GM19438 (cell line): ENCODE results near the gene CCDC92B.

Experiments used
- ATAC-seq: cut with Tn5 transposase; IDR thresholded peaks from one replicate; pipeline ENCODE4 v1.9.1; 2021; ENCODE audit warnings: low read depth; ENCODE audit not compliant: unreplicated experiment

The CCDC92B gene

DNA sequence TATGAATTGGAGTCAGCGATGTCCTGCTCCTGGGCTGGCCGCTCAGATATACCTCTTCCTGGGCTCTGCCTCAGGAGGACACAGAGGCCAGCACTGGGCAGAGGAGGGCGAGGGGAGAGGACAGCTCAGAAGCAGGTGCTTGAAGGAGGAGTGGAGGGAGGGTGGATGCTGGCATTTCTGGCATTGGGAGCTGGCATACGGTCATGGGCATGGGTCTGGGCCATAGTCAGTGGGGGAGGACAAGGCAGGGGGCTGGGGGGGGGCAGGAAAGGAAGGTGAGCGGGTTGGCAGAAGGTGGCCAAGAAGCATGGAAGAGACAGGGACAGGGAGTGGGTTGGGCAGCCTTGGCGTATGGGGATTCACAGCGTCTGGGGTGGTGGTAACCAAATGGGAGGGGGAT, 30.1 kb upstream of the CCDC92B start:
- ATAC-seq: no peak

DNA sequence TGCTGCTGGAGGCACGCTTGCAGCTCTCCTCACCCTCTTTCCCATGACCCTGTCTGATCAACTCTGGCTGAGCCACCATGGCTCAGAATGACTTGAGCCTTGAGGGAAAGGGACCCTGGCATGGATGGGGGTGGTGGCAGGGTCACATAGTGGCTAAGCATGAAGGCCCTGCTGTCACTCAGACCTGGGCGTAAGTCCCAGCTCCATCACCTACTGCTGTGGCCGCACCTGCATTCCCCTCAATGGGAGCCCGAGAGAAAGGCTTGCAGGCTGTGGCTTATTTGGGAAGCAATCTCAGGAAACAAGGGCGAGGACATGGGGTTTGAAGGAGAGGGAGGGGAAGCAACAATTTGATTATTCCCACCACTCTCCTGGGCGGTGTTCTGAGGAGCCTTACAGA, 29.0 kb upstream of the CCDC92B start:
- ATAC-seq: no peak

DNA sequence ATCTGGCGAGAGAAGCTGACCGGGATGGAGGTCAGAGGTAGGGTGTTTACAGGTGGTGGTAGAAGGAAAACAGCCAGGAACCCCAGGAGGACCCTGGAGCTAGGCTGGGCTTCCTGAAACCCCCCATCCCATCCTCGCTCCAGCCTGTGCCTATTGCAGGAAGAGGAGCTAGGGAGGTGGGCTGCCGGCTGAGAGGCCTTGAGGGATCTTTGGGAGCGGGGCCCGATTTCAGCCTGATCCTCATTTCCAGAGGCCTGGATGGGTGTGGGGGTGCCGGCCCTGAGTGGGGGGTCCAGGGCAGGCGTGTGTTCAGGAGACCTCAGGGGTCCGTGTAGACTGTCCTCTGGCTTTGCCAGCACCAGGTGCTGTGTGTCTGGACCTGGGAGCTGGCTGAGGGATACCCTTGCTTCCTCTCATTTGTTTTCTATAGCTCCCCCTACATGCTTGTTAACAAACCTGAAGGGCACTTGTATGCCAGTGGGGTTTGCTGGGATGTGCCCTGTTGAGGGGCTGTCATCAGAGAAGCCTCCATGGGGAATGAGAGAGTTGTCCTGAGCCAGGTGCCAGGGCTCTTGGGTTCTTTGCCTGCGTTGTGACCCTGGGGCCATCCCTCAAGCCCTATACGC, 27.9 kb upstream of the CCDC92B start:
- ATAC-seq: no peak

DNA sequence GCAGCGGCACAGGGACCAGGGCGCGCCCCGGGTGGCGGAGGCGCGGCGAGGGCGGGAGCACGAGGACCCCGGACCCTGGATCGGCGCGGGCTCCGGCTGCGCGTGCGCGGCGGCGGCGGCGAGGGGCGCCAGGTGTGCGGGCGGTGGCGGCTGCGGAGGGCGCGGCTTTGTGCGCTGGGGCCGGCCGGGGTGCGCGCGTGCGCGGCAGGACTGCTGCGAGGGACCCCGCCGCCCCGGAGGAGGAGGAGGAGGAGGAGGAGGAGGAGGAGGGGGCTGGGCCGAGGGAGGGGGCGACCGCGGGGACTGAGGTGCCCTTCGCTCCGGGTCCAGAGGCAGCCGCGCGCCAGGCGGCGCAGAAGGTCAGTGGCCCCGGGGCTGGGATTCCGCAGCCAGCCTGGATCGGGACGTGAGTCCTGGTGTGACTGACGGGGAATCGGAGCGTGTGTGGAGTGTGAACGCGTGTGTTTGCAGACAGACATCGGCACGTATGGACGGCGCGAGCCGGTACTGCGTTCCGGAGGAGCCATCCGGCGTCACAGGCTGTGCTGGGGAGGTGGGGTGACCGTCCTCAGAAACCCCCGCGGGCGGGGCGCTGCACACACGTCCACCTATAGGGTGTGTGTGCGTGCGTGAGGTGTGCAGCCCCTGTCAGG, 27.3 kb upstream of the CCDC92B start:
- ATAC-seq: no peak

DNA sequence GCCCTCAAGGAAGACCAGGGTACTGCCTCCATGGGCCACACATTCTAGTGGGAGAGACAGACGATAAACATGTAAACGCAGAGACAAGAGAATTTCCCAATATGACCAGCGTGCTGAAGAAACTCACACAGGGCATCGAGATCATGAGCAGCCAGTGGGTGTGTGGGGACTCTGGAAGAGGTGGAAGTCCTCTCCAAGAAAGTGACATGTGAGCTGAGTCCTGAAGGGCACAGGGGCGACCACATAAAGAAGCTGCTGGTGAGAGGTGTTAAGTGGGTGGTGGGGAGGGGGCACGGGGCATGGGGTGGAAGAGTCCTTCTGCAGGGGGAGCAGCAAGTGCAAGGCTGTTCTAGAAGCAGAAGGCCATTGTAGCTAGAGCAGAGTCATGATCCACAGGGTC, 25.8 kb upstream of the CCDC92B start:
- no peak for ATAC-seq

DNA sequence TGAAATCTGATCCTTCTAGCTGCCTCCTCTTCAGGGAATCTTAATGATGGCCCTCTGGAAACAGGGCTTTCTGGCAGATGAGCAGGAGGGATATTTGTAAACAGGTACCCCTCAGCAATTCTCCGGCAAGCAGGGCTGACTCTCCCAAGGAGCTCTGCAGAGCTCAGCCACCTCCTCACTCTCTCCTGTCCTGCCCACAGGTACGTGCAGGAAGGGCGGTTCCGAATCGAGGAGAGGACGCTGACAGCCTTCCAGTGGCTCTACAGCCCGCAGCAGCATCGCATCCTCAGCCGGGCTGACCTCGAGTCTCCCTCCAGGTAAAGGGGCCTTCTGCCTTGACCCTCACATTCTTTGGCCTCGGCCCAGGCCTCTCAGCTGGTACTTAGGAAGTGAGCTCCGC, 20.7 kb upstream of the CCDC92B start:
- ATAC-seq: no peak

DNA sequence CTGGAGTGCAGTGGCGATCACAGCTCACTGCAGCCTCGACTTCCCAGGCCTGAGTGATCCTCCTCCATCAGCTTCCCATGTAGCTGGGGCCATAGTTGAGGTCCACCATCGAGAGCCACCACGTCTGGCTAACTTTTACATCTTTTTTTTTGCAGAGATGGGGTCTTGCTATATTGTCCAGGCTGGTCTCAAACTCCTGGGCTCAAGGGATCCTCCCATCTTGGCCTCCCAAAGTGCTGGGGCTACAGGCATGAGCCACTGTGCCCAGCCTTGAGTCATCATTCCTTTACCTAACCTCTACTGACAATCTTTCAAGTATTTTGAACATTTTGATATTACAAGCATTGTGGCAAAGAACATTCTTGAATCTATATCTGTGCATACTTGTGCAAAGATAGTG, 9.4 kb upstream of the CCDC92B start:
- ATAC-seq: no peak

DNA sequence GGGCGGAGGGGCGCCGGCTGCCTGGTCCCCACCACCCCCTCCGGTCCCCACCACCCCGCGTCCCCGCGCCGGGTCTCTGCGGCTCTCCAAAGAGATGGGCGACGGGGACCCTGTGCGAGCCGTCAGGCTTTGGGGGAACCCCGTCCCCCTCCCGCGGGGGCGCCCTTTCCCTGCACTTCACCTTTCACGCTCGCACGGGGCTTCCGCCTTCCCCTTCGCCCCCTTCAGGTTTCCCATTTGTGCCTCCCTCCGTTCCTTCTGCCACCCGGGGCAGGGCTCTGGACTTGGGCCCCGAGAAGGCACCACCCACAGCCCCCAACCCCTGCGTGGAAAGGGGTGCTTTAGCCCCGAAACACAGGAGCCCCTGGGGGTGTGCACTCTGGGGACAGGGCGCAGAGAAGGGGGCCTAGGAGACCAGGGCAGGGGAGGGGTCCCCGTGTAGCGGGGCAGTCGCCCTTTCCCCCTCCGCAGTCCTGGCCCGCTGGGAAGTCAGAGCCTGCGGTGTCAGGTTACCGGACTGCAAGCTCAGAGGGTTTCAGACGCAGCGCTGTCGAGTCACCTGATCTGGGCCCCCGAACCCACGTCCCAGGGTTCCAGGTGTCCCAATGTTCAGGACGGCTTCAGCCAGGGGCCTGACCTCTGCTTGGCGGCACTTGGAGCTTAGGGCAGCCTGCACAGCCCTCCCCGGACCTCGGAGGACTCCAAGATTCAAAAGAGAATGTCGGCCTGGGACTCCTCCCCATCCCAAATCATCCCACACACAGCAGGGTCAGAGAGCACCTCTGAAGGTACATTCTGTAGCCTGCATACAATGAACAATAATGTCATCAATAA, 6.7 kb upstream of the CCDC92B start:
- no peak for ATAC-seq

DNA sequence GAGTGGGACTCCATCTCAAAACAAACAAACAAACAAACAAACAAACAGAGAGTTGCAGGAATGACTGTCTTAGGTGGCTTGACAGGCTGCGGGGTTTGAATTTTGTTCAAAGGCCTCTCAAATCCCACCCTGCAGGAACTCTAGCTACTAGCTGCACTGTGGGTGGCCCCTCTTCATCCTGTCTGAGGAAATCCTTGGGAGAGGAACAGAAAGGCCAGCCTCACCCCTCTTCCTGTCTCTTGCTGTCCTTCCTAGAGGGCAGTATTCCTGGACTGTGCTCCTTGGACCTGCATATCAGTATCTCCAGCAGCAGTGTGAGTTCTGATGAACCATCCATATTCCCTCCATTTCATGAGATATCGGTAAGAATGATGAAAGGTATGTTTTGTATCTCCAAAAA, 2.0 kb upstream of the CCDC92B start:
- ATAC-seq: no peak

DNA sequence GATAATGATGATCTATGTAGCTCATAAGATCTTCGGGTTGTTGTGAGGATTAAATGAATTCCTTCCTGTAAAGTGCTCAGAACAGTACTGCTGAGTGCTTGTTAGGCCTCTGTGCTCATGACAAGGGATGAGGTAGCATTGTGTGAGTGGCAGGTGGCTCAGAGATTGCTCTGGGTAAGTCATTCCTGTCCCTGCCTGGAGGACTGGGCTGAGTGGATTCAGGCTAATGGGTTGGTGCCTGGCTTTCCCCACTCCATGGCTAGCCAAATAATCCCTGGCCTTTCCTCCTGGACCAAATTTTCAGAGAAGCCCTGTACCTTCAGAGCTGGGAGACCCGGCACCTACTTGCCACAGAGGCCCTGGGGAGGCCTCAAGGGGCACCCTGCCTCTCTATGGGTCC, 1.3 kb upstream of the CCDC92B start:
- ATAC-seq: no peak

DNA sequence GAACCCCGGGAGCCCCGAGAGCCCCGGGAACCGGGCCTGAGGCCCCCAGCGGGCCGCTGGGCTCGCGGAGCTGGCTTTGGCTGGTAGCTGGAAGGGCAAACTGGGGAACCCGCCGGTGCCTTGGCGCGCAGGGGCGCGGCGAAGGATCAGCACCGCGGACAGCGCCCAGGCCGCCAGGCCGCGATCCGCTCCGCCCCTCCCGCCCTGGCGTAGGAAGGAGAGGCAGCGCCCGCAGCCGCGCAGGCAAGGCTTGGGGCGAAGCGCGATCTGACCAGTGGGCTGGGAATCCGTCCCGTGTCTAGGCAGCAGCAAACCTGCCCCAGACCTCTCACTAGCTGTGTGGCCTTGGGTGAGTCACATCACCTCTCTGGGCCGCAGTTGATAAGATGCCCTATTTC, 331 bp upstream of the CCDC92B start:
- ATAC-seq: no peak

DNA sequence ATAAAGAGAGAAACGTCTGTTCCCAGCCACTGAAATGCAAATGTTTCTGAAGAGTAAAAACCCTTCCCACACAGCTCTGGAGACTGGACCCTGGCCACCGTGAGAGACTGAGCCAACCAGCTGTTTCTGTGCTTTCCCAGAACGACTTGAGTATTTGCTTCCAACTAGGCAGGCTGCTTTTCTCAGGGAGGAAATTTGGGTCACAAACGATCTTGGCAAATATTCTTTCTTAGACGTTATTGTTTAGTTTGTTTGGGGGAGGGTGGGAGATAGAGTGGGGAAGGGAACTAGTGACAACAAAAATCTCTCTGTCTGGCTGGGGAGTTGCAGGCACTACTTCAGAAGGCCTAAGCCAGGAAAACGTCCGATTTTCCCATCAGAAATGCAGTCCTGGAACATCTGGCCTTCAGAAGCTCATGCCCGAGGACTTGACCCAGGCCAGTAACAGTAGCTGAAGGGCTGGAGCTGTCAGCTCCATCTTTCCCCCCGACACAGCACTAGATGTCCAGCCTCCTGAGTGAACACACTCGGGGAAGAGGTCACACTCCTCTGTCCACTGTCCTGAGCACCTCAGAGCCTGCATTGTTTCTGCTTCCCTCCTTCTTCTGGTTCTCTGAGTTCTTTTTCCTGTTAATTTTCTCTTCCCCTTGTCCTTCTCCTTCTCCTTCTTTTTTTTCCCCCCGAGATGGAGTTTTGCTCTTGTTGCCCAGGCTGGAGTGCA, 4.0 kb downstream of the CCDC92B start:
- no peak for ATAC-seq

DNA sequence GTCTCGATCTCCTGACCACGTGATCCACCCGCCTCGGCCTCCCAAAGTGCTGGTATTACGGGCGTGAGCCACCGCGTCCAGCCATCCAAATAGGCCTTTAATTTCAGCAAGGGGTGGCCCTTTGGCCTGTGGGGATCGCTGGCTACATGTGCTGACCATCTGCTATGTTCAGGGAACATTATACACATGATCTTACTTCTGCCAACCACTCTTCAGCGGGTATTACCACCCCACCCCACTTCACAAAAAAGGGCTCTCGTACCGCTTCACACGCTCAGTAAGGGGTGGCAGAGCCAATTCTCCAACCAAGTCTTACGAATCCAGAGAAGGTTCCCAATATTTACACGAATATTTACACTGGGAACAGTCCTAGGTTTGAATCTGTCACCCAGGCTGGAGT, 11.8 kb downstream of the CCDC92B start:
- ATAC-seq: no peak

DNA sequence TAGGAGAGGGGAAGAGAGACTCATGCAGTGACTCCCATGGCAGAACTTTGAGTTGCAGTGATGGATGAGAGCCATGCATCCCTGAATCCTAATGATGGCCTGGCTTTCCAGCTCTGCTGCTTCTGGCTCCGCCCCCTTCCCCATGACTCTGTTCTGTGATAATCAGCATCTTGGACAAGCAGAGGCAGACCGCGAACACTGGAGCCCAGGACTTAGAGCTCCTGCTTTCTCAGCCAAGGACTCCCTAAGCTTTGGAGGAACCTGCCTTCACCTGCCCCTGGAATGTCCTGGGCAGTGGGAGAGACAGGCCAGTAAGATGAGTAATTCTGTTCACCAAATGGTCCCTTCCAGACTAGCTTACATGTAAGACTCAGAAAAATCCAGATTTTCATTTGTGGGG, 12.5 kb downstream of the CCDC92B start:
- no peak for ATAC-seq

DNA sequence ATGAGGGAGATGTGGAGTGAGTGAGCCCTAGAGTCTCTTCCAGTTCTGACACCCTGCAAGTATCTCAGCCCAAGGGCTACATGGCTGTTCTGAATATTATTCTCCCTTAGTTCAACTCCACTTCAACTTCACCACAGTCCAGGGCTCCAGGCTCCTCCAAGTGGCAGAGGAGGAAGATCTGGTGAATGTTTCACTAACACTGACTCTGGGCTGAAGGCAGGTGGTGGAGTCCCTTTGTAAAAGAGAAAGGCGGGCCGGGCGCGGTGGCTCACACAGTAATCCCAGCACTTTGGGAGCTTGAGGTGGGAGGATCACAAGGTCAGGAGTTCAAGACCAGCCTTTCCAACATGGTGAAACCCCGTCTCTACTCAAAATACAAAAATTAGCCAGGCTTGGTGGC, 13.6 kb downstream of the CCDC92B start:
- no peak for ATAC-seq

DNA sequence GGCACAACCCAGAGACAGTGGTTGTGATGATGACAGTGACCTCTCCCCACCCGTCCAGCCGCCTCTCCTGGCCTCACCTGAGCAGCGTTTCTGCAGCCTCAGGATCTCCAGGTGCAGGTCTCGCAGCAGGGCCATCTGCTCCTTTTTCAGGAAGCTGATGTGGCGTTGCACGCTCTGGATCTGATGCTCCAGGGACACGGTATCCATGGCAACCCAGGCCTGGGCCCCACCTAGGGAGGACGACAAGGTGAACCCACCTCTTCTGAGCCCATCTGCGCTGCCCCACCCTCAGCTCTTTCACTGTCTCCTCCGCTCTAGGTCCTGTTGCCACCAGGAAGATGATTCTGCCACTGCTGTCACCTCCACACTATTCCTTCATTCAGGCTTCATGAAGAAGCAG, 14.5 kb downstream of the CCDC92B start:
- ATAC-seq: no peak

DNA sequence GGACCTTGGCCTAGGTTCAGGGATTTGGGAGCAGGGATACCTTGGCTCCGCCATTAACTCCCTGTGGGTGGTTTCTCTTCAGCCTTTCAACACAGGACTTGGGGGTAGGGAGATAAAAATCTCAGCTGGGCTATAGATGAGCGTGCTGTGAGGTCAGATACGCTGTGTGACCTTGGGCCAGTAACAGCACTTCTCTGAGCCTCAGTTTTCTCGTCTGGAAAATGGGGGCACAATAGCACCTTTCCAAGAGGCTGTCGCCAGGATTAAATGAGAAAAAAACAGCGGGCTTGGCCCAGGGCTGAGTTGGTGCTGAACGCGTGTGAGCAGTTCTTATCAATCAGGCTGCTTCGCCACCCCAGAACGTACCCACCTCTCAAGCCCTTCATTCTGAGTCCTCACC, 17.6 kb downstream of the CCDC92B start:
- ATAC-seq: no peak

DNA sequence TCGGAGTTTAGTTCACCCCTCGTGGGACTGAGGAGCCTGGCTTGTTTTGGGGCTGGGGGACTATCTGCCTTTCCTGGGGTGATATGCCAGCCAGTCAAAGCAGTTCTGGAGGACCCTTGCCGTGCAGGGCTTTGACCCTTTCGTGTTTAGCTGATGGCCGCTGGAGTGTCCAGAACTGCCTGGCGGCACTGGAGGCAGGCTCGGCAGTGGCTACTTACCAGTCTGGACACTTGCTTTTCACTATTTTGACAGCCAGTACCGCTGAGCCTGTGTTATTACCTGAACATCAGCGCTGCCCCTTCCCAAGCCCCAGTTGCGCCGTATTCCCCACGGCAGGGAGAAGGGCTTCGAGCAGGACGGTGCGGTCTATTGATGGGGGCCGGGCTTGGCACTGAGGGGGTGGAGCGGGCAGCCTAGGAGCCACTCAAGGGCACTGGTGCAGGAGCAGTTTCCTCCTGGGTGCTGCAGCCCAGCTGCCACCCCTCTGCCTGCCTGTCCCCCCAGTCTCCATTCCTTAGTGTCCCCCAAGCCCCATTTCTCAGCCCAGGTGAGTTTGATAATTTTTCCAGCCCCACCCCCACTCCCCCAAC, 18.6 kb downstream of the CCDC92B start:
- ATAC-seq: no peak

DNA sequence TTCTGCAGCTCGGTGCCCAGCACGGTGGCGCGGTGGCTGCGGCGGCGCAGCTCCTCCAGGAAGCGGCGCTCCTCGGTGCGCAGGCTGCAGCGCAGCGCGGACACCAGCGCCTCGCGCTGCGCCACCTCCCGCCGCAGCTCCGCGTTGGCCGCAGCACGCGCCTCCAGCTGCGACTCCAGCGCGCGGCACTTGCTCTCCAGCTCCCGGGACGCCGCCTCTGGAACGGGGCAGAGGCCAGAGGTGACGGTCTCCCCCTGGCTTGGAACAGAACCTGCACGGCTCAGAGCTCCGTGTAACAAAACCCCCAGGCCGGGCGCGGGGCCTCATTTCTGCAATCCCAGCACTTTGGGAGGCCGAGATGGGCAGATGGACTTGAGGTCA, 24.7 kb downstream of the CCDC92B start:
- ATAC-seq: no peak

DNA sequence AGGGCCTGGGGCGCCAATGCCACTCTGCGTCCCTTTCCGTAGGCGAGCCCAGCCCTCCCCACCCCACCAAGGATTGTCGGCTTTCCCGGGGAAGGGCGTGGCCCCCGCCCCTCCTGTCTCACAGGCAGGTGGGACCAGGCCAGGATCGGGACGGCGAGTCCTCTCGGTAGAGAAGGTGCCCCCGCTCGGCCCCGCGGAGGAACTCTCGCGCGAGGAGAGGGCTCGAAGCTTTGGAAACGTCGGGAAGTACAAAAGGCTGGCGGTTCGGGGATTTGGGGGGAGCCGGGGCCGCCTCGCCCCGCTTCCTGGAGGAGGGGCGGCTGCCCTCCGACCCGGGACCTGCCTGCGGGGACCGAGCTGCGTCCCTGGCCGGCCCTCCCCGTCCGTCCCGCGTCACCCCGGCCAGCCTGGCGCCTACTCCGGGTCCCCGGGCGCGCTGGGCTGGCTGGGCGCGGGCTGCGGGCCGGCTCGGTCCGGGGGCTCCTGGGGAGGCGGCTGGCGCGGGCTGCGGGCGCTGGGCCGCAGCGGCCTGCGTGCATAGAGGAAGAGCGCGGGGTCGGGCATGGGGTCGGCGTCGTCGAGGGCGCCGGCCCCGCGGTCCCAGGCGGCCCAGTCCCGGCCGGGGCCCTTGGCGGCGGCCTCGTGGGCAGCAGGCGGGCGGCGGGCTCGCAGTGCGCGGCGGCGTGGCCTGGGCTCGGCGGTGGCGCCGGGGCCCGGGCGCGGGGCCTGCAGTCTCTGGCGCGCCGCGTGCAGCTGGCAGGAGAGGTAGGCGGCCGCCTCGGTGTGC, 25.3 kb downstream of the CCDC92B start:
- ATAC-seq: no peak
